Breast epithelium (tissue), 3 donors: ENCODE data around the gene ATP8A1.

ENCODE experiments used
- POLR2A ChIP-seq: fragments of 450-650 bp; IDR thresholded peaks from one replicate; pipeline ENCODE4 v1.6.1; 2016; ENCODE audit warnings: antibody characterized with exemption, mild to moderate bottlenecking, moderate library complexity
- TF ChIP-seq, protein P1 (sequence below), 3 donors: fragments of 450-650 bp; IDR thresholded peaks; one replicate each; pipeline ENCODE4 v1.5.1; 2016 to 2017; ENCODE audit warnings: antibody characterized with exemption in 3 of 3, mild to moderate bottlenecking in 3 of 3, moderate library complexity in 3 of 3

DNA sequence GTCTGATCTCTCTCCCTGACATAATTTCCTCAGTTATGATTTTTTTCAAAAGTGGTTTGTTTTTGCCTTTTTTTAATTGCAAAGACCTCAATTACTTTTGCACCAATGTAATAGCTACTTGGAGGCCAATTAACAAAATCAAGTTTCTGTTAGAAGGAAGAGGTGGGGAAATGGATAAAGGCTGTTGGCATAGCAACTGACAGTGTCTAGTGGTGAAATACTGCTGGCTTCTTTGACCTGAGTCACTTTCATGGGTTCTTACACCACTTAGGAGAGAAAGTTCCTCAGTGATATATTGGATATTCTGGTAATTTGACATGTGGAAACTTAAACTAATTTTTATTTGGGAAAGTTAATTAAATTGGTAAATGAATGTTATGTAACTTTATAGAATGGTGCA, 26.5 kb upstream of the ATP8A1 start:
- TF ChIP-seq, protein P1, sequence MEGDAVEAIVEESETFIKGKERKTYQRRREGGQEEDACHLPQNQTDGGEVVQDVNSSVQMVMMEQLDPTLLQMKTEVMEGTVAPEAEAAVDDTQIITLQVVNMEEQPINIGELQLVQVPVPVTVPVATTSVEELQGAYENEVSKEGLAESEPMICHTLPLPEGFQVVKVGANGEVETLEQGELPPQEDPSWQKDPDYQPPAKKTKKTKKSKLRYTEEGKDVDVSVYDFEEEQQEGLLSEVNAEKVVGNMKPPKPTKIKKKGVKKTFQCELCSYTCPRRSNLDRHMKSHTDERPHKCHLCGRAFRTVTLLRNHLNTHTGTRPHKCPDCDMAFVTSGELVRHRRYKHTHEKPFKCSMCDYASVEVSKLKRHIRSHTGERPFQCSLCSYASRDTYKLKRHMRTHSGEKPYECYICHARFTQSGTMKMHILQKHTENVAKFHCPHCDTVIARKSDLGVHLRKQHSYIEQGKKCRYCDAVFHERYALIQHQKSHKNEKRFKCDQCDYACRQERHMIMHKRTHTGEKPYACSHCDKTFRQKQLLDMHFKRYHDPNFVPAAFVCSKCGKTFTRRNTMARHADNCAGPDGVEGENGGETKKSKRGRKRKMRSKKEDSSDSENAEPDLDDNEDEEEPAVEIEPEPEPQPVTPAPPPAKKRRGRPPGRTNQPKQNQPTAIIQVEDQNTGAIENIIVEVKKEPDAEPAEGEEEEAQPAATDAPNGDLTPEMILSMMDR (IDR thresholded peaks at IDR 0.05), result no peak
- no peak for TF ChIP-seq POLR2A
